NCI-H1105 (cell line): Measurements from ENCODE around the gene FOXC1.

Source experiments
- DNase-seq: peaks from one replicate; lab custom pipeline; 2025; lab: John Stamatoyannopoulos, UW

Gene FOXC1

DNA sequence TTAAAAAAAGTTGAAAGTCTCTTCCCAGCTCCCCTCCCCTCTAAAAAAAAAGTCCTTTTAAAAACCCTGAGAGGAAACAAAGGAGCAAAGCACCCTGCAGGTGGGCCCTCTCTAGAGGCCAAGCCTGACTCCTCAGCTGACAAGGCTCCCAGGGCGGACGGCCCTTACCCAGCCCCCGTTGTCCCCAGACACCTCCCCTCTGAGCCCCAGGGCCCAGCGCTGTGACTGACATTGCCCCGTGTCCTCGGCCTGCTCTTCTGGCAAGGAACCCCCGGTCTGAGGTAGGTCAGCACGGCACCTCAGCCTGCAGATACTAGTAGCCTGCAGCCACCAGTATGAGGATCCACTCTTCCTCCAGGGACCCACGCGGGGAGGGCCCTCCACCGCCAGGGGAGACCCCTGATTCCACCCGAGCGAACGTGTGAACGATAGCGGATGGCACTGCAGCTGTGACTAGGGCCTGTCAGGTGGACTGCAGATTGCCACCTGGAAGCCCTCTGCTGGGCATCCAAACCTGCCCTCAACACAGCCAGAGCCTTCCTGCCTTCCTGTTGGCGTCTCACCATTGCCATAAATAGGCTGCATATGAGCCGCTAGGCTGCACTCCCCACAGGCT lies 34.2 kb downstream of the FOXC1 start:
- DNase-seq = no peak

DNA sequence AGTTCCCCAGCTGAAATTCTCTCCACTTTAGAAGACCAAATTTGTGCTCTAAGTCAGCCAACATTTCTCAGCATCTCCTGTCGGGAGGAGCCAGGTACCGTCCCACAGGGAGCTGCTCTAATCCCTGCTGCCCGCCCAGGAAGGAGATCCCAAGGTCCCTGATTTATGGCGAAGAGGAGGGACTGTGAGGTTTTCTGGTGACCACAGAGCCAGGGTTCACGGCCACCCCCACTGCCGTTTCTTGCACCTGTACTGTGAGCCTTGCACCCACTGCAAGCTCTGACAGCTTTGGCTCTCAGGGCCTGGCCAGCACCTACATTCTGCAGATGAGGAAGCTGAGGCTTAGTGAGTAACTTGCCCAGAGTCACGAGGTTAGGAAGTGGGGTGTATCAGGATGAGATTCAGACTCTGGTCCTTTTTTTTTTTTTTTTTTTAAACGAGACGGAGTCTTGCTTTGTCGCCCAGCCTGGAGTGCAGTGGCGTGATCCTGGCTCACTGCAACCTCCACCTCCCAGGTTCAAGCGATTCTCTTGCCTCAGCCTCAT lies 34.9 kb downstream of the FOXC1 start:
- DNase-seq = no peak

DNA sequence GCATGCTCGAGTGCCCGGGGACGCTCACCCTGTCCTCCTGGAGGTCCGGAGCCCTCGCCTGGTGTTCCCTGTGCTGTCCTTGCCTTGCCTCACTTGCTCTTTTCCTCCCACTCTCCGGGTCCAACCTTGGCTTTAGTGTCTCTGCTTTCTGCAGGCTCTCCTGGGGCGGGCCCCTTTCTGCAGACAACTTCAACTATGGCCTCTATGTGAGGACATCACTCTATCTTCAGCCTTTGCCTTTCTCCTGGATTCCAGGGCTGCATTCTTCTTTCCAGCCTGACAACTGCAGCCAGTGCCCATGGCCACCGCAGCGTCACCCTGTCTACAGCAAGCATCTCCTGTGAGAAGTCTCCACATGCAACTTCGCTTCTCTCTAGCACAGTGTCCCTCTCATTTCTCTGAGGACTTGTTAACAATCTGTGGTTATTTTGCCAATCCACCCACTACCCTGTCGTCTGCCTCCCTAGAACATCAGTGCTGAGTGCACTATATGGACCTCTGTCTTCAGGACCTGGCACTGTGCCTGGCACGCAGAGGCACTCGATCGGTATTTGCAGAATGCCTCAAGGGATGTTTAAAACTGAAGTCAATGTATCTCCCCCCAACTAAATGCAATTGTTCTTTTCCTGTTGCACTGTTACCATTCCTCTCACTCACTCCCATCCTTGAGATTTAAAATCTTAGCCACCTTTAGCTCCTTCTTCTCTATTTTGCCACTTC lies 35.9 kb downstream of the FOXC1 start:
- no peak for DNase-seq

DNA sequence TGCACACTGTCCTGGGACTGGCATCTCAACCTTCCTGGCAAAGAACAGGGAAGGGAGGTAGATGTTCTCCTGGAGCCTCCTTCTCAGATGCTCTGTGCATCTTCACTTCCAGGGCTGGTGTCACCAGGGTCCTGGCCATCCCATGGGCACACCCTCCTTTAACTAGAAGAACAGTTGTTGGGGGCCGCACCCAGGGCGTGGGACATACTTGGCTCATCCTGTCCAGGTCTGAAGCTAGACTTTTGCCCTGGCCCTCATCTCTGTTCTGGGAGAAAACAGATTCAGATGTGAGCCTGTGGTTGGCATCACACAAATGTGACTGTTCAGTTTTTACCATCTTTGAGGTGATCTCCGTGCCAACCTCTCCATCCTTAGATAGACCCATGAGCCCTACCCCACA lies 41.6 kb downstream of the FOXC1 start:
- no peak for DNase-seq

DNA sequence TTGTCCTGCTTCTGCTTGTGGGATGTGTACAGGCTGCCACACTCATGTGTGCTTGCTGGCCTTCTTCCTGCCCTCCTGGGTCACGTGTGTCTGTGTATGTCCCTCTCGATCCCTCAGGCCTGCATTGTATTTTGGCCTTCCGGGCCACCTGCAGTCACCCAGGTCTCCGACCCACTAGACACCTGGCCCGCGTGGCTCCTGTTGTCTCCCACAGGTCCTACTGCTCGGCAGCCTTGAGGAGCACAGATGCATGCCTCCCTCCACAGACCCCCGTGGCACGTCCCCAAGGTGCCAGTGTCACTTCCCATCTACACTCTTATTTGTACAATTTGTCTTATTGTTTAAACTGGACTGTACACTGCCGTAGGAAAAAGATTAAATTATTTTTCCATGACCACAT lies 43.1 kb downstream of the FOXC1 start:
- no peak for DNase-seq

DNA sequence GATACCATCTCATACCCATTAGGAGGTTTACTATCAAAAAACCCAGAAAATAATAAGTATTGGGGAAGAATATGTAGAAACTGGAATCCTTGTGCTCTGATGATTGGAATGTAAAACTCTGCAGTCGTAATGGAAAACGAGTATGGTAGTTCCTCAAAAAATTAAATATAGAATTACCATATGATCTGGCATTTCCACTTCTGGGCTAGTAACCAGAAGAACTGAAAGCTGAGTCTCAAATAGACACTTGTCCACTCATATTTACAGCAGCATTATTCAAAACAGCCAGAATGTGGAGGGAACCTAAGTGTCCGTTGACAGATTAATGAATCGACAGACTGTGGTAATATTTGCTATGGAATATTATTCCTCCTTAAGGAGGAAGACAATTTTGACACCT lies 44.3 kb downstream of the FOXC1 start:
- DNase-seq = no peak

DNA sequence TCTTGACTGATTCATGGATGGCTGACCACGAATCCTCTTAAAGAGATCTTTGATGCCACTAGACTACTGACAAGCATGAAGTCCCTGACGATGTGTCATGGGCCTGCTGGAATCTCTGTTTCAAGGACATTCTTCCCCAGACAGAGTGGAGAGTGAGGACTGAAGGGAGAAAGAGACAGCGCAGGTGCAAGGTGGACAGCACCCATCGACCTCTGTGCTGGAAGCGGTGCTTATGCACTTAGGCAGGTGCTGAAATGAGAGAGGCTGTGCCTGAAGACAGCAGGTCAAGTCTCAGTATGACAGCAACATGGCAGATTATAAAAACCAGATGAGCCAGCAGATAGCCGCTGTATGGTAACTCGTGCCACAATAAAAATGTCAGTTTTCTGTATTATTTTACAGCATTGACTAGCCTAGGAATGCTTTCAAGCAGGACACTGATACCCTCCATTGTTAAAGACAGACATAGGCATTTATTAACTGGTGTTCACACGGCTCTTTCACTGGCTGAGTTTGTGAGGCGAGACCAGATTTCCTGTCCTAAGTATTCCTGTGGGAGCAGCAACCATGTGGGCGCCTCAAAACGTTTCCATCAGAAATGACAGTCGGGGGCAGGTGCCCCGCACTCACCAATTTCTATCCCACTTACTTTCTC lies 47.5 kb downstream of the FOXC1 start:
- no peak for DNase-seq

DNA sequence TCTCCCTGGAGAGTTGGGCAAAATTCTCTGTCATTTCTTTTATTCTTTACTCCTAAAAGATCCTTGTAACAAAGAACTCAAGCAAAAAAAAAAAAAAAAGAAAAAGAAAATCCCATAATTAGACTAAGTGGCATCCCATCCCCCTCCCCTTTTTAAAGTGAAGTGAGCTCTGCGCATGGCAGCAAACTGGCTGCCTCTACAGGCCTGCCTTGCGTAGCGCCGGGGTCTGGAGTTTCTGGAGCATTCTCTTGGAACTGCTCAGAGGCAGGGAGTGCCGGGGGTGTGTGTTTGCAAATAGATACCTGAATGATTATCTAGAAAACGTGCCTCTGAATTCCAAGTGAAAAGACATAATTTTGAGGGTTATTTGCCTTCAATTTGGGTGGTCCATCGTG lies 48.1 kb downstream of the FOXC1 start:
- no peak for DNase-seq

DNA sequence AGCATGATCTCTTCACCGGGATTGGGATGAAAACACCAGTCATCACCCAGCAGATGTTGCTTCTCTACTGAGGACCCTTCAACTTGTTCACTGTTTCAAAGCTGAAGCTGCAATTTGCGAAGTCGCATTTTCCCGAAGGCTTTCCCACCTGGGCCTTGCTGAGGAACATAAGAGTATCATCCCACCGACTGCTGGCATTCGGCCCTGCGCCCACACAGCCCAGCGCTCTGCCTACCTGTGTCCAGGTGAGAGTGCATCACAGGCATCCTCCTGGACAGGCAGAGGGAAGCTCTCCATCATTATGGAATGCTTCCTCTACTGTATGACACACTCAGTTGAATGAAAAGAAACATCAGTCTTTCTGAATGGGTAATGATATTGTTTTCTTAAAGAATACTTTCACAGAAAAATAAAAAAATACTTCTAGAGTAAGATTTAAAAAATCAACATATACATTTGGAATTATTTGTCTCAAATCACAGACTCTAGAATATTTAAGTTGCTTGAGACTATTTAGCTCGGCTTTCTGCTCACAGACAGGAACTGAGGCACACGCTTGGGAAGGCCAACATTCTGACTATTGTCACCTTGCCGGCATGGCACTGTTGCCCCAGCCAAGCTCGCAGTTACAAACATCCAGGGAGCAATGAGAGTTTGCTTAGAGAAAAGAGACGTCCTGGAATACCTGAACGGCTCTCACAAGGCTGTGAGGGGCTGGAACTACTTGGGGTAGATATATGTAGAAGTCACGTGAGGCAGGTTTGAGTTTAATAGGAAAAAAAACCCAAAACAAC lies 48.7 kb downstream of the FOXC1 start:
- DNase-seq = no peak

DNA sequence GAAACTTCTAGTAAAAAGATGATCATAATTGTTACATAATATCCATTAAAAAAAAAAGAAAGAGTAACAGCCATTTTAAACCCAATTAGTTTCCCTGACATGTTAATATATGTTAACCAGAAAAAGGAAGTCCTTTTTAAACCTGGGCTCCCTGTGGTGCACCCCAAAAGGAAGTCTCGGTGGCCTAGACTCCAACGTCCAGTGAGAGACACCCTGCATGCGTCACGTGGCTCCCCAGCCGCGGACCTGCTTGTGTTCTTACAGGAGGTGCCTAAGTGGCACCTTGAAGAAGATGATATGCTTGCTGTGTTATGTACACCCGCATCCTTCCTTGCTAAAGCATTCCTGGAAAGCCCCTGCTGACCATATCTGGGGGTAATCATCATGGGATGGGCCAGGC lies 50.1 kb downstream of the FOXC1 start:
- DNase-seq = no peak

DNA sequence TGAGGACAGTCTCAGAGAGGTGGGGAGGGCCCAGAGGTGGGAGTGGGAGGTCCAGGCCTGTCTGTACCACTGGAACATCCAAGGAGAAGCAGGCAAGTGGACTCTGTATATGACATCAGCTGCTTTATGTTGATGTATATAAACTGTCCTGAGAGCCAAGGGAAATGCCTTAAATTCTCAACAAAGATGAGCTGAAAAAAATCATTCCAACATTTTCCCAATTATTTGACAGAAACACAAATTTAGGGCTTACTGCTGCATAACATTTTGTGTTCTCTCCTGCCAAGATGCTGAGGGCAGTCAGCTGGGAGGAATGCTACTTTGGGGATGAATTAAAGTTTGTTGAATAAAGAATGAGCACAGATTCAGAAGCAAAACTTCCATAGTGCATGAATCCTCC lies 52.8 kb downstream of the FOXC1 start:
- no peak for DNase-seq
